Keratinocyte (primary cell): Measurements from ENCODE around the gene SKOR2. TPM values are rescaled to one million over a fixed set of nuclear protein-coding genes. Genes with fewer than 3 reads are reported as not detected.

Experiments
- DNase-seq: peaks from one replicate; pipeline ENCODE4 v3.0.0-alpha.2; 2011; ENCODE audit warnings: low read depth, missing footprints, low spot score
- FAIRE-seq: peaks from 2 replicates; lab custom pipeline; 2011; peaks lifted over from hg19 to GRCh38; lab: Jason Lieb, UNC
- H2AFZ ChIP-seq: 2 replicates; pipeline ENCODE4 v1.6.0; 2012; ENCODE audit warnings: low read length, control low read depth, inconsistent platforms; ENCODE audit not compliant: control insufficient read depth
- H3K27ac ChIP-seq: 2 replicates; pipeline ENCODE4 v1.5.1; 2011; ENCODE audit warnings: low read length; ENCODE audit not compliant: control insufficient read depth, insufficient read depth
- H3K27me3 ChIP-seq: 3 replicates; pipeline ENCODE4 v1.6.0; 2011; ENCODE audit warnings: low read length; ENCODE audit not compliant: control insufficient read depth, insufficient read depth; ENCODE audit errors: extremely low read depth
- H3K36me3 ChIP-seq, 2 experiments: 2 replicates in 1 of 2; 3 replicates in 1 of 2; pipeline ENCODE4 v1.5.1; 2011; ENCODE audit warnings: low read length in 2 of 2, mild to moderate bottlenecking in 1 of 2; ENCODE audit not compliant: control insufficient read depth in 2 of 2, insufficient read depth in 2 of 2; ENCODE audit errors: extremely low read depth in 1 of 2
- H3K4me1 ChIP-seq: 3 replicates; pipeline ENCODE4 v1.5.1; 2011; ENCODE audit warnings: low read length; ENCODE audit not compliant: control insufficient read depth, insufficient read depth; ENCODE audit errors: extremely low read depth
- H3K4me2 ChIP-seq: 3 replicates; pipeline ENCODE4 v1.6.0; 2011; ENCODE audit warnings: low read depth, low read length; ENCODE audit not compliant: control insufficient read depth, insufficient read depth; ENCODE audit errors: extremely low read depth
- H3K4me3 ChIP-seq, 3 experiments: fragments of 200-600 bp in 1 of 3; sonication (generic) in 1 of 3; 2 replicates in 2 of 3; 3 replicates in 1 of 3; pipeline ENCODE4 v1.5.1; 2011 to 2016; ENCODE audit warnings: low read length in 3 of 3, mild to moderate bottlenecking in 3 of 3, control low read depth in 2 of 3, inconsistent platforms in 1 of 3, low read depth in 1 of 3, mixed read lengths in 1 of 3, mixed run types in 1 of 3, moderate library complexity in 1 of 3; ENCODE audit not compliant: control insufficient read depth in 2 of 3, insufficient read depth in 2 of 3; ENCODE audit errors: extremely low read depth in 1 of 3
- H3K79me2 ChIP-seq: 2 replicates; pipeline ENCODE4 v1.6.0; 2012; ENCODE audit warnings: low read length; ENCODE audit not compliant: control insufficient read depth, insufficient read depth
- H3K9ac ChIP-seq: 3 replicates; pipeline ENCODE4 v1.6.0; 2011; ENCODE audit warnings: low read length; ENCODE audit not compliant: control insufficient read depth, insufficient read depth; ENCODE audit errors: extremely low read depth
- H3K9me1 ChIP-seq: 3 replicates; pipeline ENCODE4 v1.6.0; 2011; ENCODE audit warnings: low read length; ENCODE audit not compliant: control insufficient read depth, insufficient read depth; ENCODE audit errors: extremely low read depth
- H3K9me3 ChIP-seq: 2 replicates; pipeline ENCODE4 v1.5.1; 2012; ENCODE audit warnings: low read depth, low read length; ENCODE audit not compliant: control insufficient read depth
- H4K20me1 ChIP-seq: 3 replicates; pipeline ENCODE4 v1.6.0; 2011; ENCODE audit warnings: low read length; ENCODE audit not compliant: control insufficient read depth, insufficient read depth; ENCODE audit errors: extremely low read depth
- EZH2 ChIP-seq: IDR thresholded peaks from one replicate; pipeline ENCODE4 v1.6.1; 2012; ENCODE audit warnings: inconsistent platforms, mild to moderate bottlenecking, low read length, moderate library complexity
- dilution Hi-C: fragments of 300-500 bp; cut with MboI; formaldehyde crosslinking; loops from one replicate; pipeline ENCODE4 v1.7.0; 2020; ENCODE audit warnings: low sequenced_read_pairs; ENCODE audit not compliant: extremely low pct_ligation_motif_present
- polyA plus RNA-seq, 5 experiments: library from polyadenylated mRNA; depleted of rRNA in 3 of 5; stranded (reverse) in 3 of 5; stranded (forward) in 1 of 5; unstranded in 1 of 5; fragments of >200 nt; gene quantifications; 1 replicate in 1 of 5; 2 replicates in 3 of 5; 3 replicates in 1 of 5; pipeline versions ENCODE4 v1.2.1 to v1.2.3, GENCODE V29; 2011 to 2012; ENCODE audit warnings: missing spikeins in 2 of 5, low read depth in 1 of 5, low replicate concordance in 1 of 5
- TF ChIP-seq, protein P1 (sequence below), 3 experiments: IDR thresholded peaks in 1 of 3; conservative IDR thresholded peaks in 1 of 3; optimal IDR thresholded peaks in 1 of 3; 2 replicates in 2 of 3; 3 replicates in 1 of 3; pipeline versions ENCODE3 to v1.5.1; 2011; ENCODE audit warnings: low read length in 3 of 3, mild to moderate bottlenecking in 3 of 3, moderate library complexity in 2 of 3, control low read depth in 1 of 3, inconsistent platforms in 1 of 3; ENCODE audit not compliant: insufficient read depth in 2 of 3; ENCODE audit errors: extremely low read depth in 1 of 3

Gene SKOR2
- polyA plus RNA-seq, 1 donor (not counting 4 experiments of a cell fraction or from before 2014, with no cell fraction given): not detected

DNA sequence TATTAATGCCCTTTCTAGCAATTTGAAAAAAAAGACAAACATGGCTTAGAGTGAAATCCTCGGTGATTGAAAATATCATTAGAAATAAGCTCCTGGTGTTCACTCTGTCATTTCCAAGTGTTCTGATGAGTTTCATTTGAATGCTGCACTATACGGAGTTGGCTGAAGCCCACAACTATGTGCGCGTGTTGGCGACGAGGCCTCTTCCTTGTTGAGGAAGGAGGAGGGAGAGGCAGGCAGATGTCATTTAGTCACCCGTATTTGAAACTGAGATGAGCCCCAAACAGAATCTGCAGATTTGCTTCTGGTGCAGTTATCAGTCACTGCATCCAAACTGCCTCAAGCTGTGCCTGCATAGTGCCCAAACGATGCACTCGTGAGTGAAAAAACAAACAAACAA is 23.5 kb upstream of the SKOR2 start:
- dilution Hi-C loops: no loop called here
- Histone ChIP-seq H3K4me3 (no peak overlapping the region), H3K36me3 (no peaks in the 10 kb centered on the region), H3K27me3 (no peaks in the 10 kb centered on the region), H2AFZ (no peak overlapping the region), H3K9ac (no peak overlapping the region), H3K4me1 (no peaks in the 10 kb centered on the region), H3K9me1 (no peaks in the 10 kb centered on the region), H3K9me3 (no peaks in the 10 kb centered on the region), H3K79me2 (no peaks in the 10 kb centered on the region), H4K20me1 (no peaks in the 10 kb centered on the region), H3K4me2 (no peak overlapping the region), H3K27ac (no peak overlapping the region)
- DNase-seq (no peak), FAIRE-seq (no peak)
- TF ChIP-seq, protein P1, sequence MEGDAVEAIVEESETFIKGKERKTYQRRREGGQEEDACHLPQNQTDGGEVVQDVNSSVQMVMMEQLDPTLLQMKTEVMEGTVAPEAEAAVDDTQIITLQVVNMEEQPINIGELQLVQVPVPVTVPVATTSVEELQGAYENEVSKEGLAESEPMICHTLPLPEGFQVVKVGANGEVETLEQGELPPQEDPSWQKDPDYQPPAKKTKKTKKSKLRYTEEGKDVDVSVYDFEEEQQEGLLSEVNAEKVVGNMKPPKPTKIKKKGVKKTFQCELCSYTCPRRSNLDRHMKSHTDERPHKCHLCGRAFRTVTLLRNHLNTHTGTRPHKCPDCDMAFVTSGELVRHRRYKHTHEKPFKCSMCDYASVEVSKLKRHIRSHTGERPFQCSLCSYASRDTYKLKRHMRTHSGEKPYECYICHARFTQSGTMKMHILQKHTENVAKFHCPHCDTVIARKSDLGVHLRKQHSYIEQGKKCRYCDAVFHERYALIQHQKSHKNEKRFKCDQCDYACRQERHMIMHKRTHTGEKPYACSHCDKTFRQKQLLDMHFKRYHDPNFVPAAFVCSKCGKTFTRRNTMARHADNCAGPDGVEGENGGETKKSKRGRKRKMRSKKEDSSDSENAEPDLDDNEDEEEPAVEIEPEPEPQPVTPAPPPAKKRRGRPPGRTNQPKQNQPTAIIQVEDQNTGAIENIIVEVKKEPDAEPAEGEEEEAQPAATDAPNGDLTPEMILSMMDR (optimal IDR thresholded peaks at IDR 0.05 in 1 of 3, IDR thresholded peaks at IDR 0.05 in 1 of 3, conservative IDR thresholded peaks at IDR 0.05 in 1 of 3; ENCODE audit: extremely low read depth in 1 of 3, insufficient read depth in 2 of 3, low read length in 3 of 3): no peak
- TF ChIP-seq EZH2: no peak

DNA sequence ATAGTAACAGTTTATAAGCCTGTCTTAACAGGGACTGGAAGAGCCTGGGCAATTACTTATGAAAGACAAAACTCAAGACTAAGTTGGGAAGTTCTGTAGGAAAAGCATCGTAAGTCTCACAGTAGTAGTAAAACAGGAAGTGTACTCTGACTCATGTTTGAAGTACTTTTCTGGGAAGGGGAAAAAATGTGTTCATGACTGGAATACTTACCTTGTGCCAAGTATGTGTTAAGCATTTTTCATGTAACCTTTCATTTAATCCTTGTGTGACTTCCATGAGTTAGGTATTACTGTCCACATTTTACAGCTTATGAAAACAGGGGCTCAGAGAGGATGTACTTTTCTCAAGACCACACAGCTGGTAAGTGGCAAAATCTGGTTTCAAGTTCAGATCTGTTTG is 13.7 kb upstream of the SKOR2 start:
- dilution Hi-C loops: no loop called here
- Histone ChIP-seq H3K4me1 (no peaks in the 10 kb centered on the region), H3K36me3 (no peaks in the 10 kb centered on the region), H3K9me1 (no peaks in the 10 kb centered on the region), H4K20me1 (peaks cover 1% of the 10 kb centered on the region), H3K4me2 (no peak overlapping the region), H2AFZ (no peak overlapping the region), H3K4me3 (no peak overlapping the region), H3K27me3 (peaks cover 47% of the 10 kb centered on the region), H3K9me3 (no peaks in the 10 kb centered on the region), H3K27ac (no peak overlapping the region), H3K9ac (no peak overlapping the region), H3K79me2 (no peaks in the 10 kb centered on the region)
- TF ChIP-seq EZH2: no peak
- TF ChIP-seq, protein P1 (optimal IDR thresholded peaks at IDR 0.05 in 1 of 3, IDR thresholded peaks at IDR 0.05 in 1 of 3, conservative IDR thresholded peaks at IDR 0.05 in 1 of 3; ENCODE audit: extremely low read depth in 1 of 3, insufficient read depth in 2 of 3, low read length in 3 of 3): no peak
- DNase-seq: no peak
- FAIRE-seq: no peak
